Muscle layer of duodenum (tissue), 2 donors: ENCODE results near the gene MCM9.

ENCODE experiments used
- H3K27ac ChIP-seq: one replicate; pipeline ENCODE4 v1.7.0; 2013; ENCODE audit warnings: mild to moderate bottlenecking, low read length
- H3K27me3 ChIP-seq: one replicate; pipeline ENCODE4 v1.7.0; 2013; ENCODE audit warnings: low read depth, mild to moderate bottlenecking, control low read depth, low read length
- H3K36me3 ChIP-seq, 2 donors: one replicate each; pipeline ENCODE4 v1.7.0; 2013; ENCODE audit warnings: low read length in 2 of 2, control low read depth in 1 of 2, mild to moderate bottlenecking in 1 of 2; ENCODE audit not compliant: insufficient read depth in 2 of 2, control insufficient read depth in 1 of 2
- H3K4me1 ChIP-seq, 2 donors: one replicate each; pipeline ENCODE4 v1.7.0; 2013; ENCODE audit warnings: low read length in 2 of 2, mild to moderate bottlenecking in 2 of 2, control low read depth in 1 of 2, moderate library complexity in 1 of 2; ENCODE audit not compliant: insufficient read depth in 2 of 2, control insufficient read depth in 1 of 2
- H3K4me3 ChIP-seq, 2 donors: one replicate each; pipeline ENCODE4 v1.7.0; 2013; ENCODE audit warnings: low read length in 2 of 2, low read depth in 1 of 2, mild to moderate bottlenecking in 1 of 2
- H3K9me3 ChIP-seq, 2 donors: one replicate each; pipeline ENCODE4 v1.7.0; 2013; ENCODE audit warnings: low read length in 2 of 2, control low read depth in 1 of 2, mild to moderate bottlenecking in 1 of 2; ENCODE audit not compliant: control insufficient read depth in 1 of 2
- donor health status: healthy.

The MCM9 gene

DNA sequence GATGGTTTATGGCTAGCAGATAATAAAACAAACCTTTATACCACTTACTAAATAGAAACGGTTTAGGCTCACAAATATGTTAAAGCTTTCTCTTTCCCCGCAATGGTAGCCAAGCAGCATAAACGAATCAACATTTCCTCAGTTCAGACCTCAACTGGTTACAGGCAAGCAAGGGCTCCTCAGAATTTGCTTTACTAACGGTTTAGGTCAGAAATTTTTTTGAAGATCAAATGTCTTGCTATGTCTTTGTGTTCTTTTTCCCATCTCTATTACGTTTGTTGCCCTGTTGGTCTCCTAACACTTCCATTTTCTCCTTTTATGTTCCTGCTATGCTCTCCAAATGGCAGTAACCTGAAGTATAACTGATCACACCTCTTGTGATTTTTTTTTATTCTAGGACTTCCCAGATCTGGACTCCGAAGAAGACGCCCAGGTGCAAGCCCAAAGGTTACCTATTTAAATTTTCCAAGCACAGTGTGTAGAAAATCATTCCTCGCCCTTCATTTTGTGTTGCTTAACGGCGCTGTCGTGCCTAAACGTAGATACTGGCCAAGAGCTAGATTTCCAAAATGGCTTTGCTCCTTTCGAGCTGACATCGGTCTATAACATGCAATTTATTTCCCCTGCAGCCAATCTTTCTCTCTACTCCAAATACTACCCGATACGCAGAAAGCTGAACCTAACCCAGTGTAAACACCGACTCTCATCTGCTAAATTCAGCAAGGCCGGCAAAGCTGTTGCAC is 41.7 kb downstream of the MCM9 start:
- no peaks in the 10 kb centered on the region for H3K9me3 ChIP-seq
- peak overlapping the region; percentile 90 to 99 for H3K4me3 ChIP-seq
- H3K4me1 ChIP-seq = peaks cover 12 to 19% of the 10 kb centered on the region in 2 donors
- H3K36me3 ChIP-seq = peaks cover 0 to 5% of the 10 kb centered on the region in 2 donors
- H3K27me3 ChIP-seq = no peaks in the 10 kb centered on the region
- H3K27ac ChIP-seq = peak overlapping the region; percentile 98

DNA sequence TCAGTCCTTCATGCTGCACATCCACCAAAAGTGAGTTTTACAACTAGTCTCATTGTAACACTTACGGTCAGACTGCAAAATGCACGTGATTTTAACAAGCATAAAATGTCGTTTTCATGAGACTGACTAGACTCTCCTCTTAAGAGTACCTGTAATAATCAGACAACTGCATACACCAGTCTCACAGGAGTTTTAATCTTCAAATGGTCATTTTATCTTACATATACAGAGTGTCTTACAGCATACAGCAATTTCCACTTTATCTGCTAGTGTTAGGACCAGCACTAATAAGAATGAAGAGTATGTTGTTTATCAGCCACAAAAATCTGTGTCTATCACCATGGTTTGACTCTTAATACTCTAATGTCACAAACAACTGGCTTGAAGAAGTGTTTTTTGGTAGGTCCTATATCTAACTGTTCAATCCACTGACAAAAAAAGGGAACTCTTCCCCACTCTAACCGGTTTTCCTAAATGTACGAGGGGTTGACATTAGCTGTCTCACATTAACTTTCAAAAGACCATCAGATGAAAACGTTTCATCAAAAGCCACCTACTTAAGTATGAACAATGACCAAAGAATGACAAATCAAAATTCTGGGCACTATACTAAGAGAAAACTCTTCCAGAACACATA is 42.5 kb downstream of the MCM9 start:
- Histone ChIP-seq H3K4me1 (peaks cover 12 to 16% of the 10 kb centered on the region in 2 donors), H3K27ac (peak overlapping the region; percentile 98), H3K4me3 (peak overlapping the region; percentile 90 to 99)

DNA sequence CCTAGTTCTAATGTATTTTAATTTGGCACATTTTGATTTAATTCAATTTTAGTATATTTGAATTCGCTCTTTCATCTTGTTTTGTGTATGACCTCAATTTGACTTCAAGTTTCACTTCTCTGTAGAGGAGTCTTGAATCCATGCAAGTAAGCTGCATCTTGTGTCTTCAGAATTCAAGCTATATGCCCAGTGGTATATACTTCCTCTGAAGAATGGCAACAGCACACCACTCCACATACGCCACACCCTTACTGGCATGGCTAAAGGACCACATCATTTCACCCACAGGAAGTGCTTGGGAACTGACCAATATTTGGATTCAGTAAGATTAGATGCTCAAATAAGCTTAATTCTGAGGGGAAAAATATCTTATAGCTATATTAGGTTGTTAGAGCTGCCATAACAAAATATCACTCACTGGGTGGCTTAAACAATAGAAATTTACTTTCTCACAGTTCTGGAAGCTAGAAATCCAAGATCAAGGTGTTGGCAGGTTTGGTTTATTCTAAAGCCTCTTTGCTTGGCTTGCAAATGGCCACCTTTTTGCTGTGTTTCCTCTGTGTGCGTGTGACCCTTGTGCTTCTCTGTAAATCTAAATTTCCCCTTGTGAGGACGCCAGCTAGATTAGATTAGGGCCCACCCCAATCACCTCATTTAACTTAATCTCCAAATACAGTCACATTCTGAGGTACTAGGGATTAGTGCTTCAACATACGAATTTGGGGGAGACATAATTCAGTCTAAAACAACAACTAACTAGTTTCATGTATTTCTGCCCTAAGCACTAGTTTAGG is 43.8 kb downstream of the MCM9 start:
- no peak overlapping the region for H3K27ac ChIP-seq
- no peaks in the 10 kb centered on the region for H3K9me3 ChIP-seq
- H3K36me3 ChIP-seq = peaks cover 0 to 5% of the 10 kb centered on the region in 2 donors
- H3K4me3 ChIP-seq = no peak overlapping the region
- H3K27me3 ChIP-seq = no peaks in the 10 kb centered on the region
- peaks cover 6 to 10% of the 10 kb centered on the region in 2 donors for H3K4me1 ChIP-seq

More for the DNA sequence above, 42.5 kb downstream of the MCM9 start:
- H3K27me3 ChIP-seq = no peaks in the 10 kb centered on the region
- H3K36me3 ChIP-seq = peaks cover 0 to 5% of the 10 kb centered on the region in 2 donors
- no peaks in the 10 kb centered on the region for H3K9me3 ChIP-seq

DNA sequence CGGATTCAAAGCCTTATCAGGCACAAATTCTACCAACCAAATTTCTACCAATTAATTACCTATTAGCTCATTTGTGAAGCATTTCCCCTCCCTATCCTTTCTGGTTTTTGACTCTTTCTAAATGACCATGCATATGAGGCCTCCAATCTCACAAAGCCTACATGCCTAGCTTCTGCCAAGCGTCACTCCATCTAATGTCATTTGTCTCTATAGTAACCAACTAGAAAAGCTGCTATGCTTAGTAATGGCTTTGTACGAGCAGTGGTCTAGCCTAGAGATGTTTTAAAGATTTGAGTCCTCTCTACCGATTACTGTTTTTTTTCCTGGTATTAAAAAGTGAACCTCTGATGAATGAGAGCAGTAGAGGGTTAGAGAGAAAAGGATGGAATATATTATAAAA is 45.8 kb downstream of the MCM9 start:
- peaks cover 0 to under 1% of the 10 kb centered on the region in 2 donors for H3K36me3 ChIP-seq
- H3K4me3 ChIP-seq = no peak overlapping the region
- no peaks in the 10 kb centered on the region for H3K9me3 ChIP-seq
- H3K4me1 ChIP-seq = peaks cover 4 to 6% of the 10 kb centered on the region in 2 donors
- no peaks in the 10 kb centered on the region for H3K27me3 ChIP-seq
- no peak overlapping the region for H3K27ac ChIP-seq

DNA sequence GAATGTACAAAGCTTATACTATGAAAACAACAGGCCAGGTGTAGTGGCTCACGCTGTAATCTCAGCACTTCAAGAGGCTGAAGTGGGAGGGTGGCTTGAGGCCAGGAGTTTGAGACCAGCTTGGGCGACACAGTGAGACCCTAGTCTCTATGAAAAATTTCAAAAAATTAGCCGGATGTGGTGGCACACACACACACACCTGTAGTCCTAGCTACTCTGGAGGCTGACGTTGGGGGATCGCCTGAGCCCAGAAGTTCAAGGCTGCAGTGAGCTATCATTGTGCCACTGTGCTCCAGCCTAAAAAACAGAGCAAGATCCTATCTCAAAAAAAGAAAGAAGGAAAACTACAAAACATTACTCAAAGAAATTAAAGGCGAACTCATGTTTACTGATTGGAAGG is 48.3 kb downstream of the MCM9 start:
- no peaks in the 10 kb centered on the region for H3K36me3 ChIP-seq
- H3K27ac ChIP-seq = no peak overlapping the region
- H3K4me3 ChIP-seq = no peak overlapping the region
- H3K4me1 ChIP-seq = no peaks in the 10 kb centered on the region
- H3K9me3 ChIP-seq = no peaks in the 10 kb centered on the region
- H3K27me3 ChIP-seq = no peaks in the 10 kb centered on the region

- Histone ChIP-seq H3K27ac (no peak overlapping the region), H3K4me1 (no peaks in the 10 kb centered on the region), H3K4me3 (no peak overlapping the region), H3K27me3 (no peaks in the 10 kb centered on the region), H3K36me3 (no peaks in the 10 kb centered on the region), H3K9me3 (no peaks in the 10 kb centered on the region)
Observed at GRCh38 chr6:118882314-118882905, 52.5 kb downstream of the MCM9 start.

GRCh38 chr6:118881440-118882313 is 53.3 kb downstream of the MCM9 start:
- Histone ChIP-seq H3K4me1 (no peaks in the 10 kb centered on the region), H3K4me3 (no peak overlapping the region), H3K27ac (no peak overlapping the region), H3K36me3 (no peaks in the 10 kb centered on the region), H3K27me3 (no peaks in the 10 kb centered on the region), H3K9me3 (no peaks in the 10 kb centered on the region)

DNA sequence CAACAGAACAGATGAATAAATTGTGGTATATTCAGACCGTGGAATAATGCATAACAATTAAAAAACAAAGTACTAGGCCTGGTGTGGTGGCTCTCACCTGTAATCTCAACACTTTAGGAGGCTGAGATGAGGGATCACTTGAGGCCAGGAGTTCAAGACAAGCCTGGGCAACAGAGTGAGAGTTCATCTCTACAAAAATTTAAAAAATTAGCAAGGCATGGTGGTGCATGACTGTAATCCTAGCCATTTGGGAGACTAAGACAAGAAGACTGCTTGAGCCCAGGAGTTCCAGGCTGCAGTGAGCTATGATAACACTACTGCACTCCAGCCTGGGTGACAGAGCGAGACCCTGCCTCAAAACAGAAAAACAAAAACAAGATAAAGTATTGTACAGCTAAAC is 57.2 kb downstream of the MCM9 start:
- no peaks in the 10 kb centered on the region for H3K9me3 ChIP-seq

GRCh38 chr6:118876814-118877213 is 58.1 kb downstream of the MCM9 start:
- Histone ChIP-seq H3K27ac (no peak overlapping the region), H3K36me3 (no peaks in the 10 kb centered on the region)

More for the DNA sequence above, 57.2 kb downstream of the MCM9 start:
- Histone ChIP-seq H3K27ac (no peak overlapping the region), H3K36me3 (no peaks in the 10 kb centered on the region), H3K4me1 (no peaks in the 10 kb centered on the region), H3K27me3 (no peaks in the 10 kb centered on the region), H3K4me3 (no peak overlapping the region)

GRCh38 chr6:118876198-118876597 is 58.8 kb downstream of the MCM9 start:
- Histone ChIP-seq H3K36me3 (no peaks in the 10 kb centered on the region), H3K27ac (no peak overlapping the region)

More at GRCh38 chr6:118876814-118877213, 58.1 kb downstream of the MCM9 start:
- Histone ChIP-seq H3K4me3 (no peak overlapping the region), H3K27me3 (no peaks in the 10 kb centered on the region), H3K9me3 (no peaks in the 10 kb centered on the region), H3K4me1 (no peaks in the 10 kb centered on the region)

More at GRCh38 chr6:118876198-118876597, 58.8 kb downstream of the MCM9 start:
- Histone ChIP-seq H3K9me3 (no peaks in the 10 kb centered on the region), H3K4me3 (no peak overlapping the region), H3K27me3 (no peaks in the 10 kb centered on the region), H3K4me1 (no peaks in the 10 kb centered on the region)
